Left kidney (tissue), 1 donor: ENCODE measurements around the gene ADCYAP1. TPM values are rescaled to one million over a fixed set of nuclear protein-coding genes. Genes with fewer than 3 reads are reported as not detected.

ENCODE experiments used
- polyA plus RNA-seq: library from polyadenylated mRNA; unstranded; fragments of 120-200 nt; gene quantifications from one replicate; pipeline ENCODE4 v1.2.1, GENCODE V29; 2013; ENCODE audit not compliant: insufficient read length

Gene ADCYAP1
- polyA plus RNA-seq, 1 donor, result 0.10 TPM

Other genes starting within 250 kb of the ADCYAP1 start
- gene TYMS, start 247.2 kb upstream of the ADCYAP1 start, polyA plus RNA-seq, result 180 TPM
- 141 TPM for gene ENOSF1, start 192.2 kb upstream of the ADCYAP1 start, polyA plus RNA-seq
- 75.3 TPM for gene YES1, start 92.6 kb upstream of the ADCYAP1 start, polyA plus RNA-seq